GM10266 (cell line): ENCODE results near the gene PACRG.

ENCODE experiments used
- DNase-seq: peaks from one replicate; pipeline ENCODE4 v3.0.0; 2012; ENCODE audit errors: extremely low spot score
- CTCF ChIP-seq: IDR thresholded peaks from 2 replicates; pipeline ENCODE4 v1.5.1; 2012; ENCODE audit warnings: mild to moderate bottlenecking, low read depth; ENCODE audit not compliant: control insufficient read depth, insufficient read depth; ENCODE audit errors: missing control alignments

The PACRG gene

GRCh38 chr6:163342571-163343539 lies 615.1 kb downstream of the PACRG start:
- no peak for TF ChIP-seq CTCF

GRCh38 chr6:163343609-163344008 lies 615.8 kb downstream of the PACRG start:
- TF ChIP-seq CTCF = no peak
- no peak for DNase-seq

More at GRCh38 chr6:163342571-163343539, 615.1 kb downstream of the PACRG start:
- no peak for DNase-seq

- TF ChIP-seq CTCF = no peak
- DNase-seq = no peak
These were observed 616.6 kb downstream of the PACRG start for GRCh38 chr6:163344411-163344810.

GRCh38 chr6:163345931-163346330 lies 618.2 kb downstream of the PACRG start:
- DNase-seq = no peak
- TF ChIP-seq CTCF = no peak

GRCh38 chr6:163346497-163346961 lies 618.8 kb downstream of the PACRG start:
- DNase-seq = no peak
- TF ChIP-seq CTCF = no peak

- no peak for TF ChIP-seq CTCF
These were observed 619.3 kb downstream of the PACRG start for GRCh38 chr6:163347021-163347446.

More at GRCh38 chr6:163347021-163347446, 619.3 kb downstream of the PACRG start:
- no peak for DNase-seq
